ENCODE measurements around the gene TAP1. TPM values are rescaled to one million over a fixed set of nuclear protein-coding genes. Genes with fewer than 3 reads are reported as not detected.

Gene TAP1
- total and polyA plus RNA-seq, 12 donors = 19.7 to 77.9 (median 50.8) TPM

DNA sequence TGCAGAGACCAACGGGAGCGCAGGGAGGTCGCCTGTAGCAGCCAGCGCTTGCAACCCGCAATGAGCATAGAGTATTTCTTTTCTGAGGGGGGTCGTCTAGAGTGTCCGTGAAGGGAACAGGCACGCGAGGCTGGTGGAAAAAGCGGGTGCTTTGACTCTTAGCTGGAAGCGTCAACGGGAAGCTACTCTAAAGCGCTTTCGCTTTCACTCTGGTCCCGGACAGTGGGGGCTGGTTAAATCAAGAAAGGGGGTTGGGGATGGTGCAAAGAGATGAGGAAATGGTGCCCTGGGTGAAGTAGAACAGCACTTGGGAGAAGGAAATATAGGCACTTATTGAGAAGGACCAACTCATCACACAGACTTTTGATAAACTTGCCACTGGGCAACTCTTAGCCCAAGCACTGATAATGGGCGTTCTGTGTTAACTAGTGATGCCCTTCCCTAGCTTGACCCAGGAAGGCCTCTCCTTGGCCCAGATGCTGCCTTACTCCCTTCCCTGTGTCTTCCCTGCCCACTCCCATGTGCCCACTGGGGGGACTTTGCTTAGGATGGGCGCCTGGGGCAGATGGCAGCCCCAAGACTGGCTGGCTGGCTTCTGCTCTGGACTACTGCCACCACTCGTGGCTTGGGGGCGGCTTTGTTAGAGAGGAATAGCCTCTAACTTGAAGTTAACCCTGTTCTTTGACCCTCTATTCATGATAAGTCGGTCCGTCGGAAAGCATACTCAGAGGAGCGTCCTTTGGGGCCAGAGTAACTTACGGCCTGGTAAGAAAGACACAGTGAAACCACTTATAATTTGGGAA, 1.1 kb upstream of the TAP1 start:
- H3K9me3 ChIP-seq (replicated peaks in 1 of 3) = no peaks in the 10 kb centered on the region
- intact Hi-C loops (cut with DNase I) = no loop called here

DNA sequence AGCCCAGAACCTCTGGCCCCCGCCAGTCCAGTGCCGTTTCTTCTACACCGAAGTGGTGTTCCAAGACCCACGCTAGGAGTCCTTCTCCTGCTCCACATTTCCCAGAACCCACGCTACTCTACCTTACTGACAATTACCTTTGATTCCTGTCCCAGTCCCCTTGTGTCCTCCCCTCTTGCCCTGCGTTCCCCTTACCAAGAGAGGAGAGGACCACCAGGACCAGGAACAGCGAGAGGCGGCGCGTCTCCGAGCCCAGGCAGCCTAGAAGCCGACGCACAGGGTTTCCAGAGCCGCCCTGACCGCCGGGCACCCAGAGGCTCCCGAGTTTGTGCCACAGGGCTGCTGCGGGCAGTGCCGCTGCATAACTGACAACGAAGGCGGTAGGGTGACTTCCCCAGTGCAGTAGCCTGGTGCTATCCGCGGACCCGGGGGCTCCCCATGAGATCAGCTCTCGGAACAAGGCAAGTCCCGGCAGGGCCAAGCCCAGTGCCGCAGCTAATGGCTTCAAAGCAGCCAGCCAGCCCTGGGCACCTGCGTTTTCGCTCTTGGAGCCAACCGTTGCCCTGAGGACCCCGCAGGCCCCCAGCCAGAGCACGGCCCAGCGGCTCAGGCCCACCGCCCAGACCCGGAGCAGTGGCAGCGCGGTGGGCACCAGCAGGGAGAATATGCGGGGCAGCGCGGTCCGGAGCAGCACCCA, 512 bp downstream of the TAP1 start:
- Histone ChIP-seq H3K9me3 (replicated peaks in 1 of 3) (no peaks in the 10 kb centered on the region), H3K4me1 (replicated peaks in 1 of 2) (peaks cover 14 to 23% of the 10 kb centered on the region in 2 donors), H3K27me3 (no peaks in the 10 kb centered on the region), H3K4me3 (peak overlapping the region; percentile 69 to 92 (median 76)), H3K27ac (peak overlapping the region; percentile 91 to 98 (median 96)), H3K36me3 (replicated peaks in 1 of 2) (peaks cover 0 to 42% of the 10 kb centered on the region in 2 donors)
- intact Hi-C loops (cut with DNase I) = no loop called here
- 1% methylated on average over 17 to 41 of the region's 41 CpGs for WGBS, 4 donors
- peak in 1 of 2 donors; percentile 14 for TF ChIP-seq POLR2A (IDR thresholded peaks at IDR 0.05)
- TF ChIP-seq, protein P1, sequence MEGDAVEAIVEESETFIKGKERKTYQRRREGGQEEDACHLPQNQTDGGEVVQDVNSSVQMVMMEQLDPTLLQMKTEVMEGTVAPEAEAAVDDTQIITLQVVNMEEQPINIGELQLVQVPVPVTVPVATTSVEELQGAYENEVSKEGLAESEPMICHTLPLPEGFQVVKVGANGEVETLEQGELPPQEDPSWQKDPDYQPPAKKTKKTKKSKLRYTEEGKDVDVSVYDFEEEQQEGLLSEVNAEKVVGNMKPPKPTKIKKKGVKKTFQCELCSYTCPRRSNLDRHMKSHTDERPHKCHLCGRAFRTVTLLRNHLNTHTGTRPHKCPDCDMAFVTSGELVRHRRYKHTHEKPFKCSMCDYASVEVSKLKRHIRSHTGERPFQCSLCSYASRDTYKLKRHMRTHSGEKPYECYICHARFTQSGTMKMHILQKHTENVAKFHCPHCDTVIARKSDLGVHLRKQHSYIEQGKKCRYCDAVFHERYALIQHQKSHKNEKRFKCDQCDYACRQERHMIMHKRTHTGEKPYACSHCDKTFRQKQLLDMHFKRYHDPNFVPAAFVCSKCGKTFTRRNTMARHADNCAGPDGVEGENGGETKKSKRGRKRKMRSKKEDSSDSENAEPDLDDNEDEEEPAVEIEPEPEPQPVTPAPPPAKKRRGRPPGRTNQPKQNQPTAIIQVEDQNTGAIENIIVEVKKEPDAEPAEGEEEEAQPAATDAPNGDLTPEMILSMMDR (IDR thresholded peaks at IDR 0.05) = no peak
- DNase-seq = peak; percentile 55 to 76 (median 63)

More for the DNA sequence above, 1.1 kb upstream of the TAP1 start:
- Histone ChIP-seq H3K4me1 (replicated peaks in 1 of 2) (peaks cover 14 to 23% of the 10 kb centered on the region in 2 donors), H3K27ac (peak overlapping the region; percentile 91 to 98 (median 96)), H3K27me3 (no peaks in the 10 kb centered on the region), H3K4me3 (peak overlapping the region; percentile 35 to 92 (median 58)), H3K36me3 (replicated peaks in 1 of 2) (peaks cover 0 to 43% of the 10 kb centered on the region in 2 donors)
- TF ChIP-seq, protein P1 (IDR thresholded peaks at IDR 0.05) = peak in 1 of 6 experiments; percentile 9
- TF ChIP-seq POLR2A (IDR thresholded peaks at IDR 0.05) = no peak
- 11 to 20% (median 13%) methylated on average over 16 to 24 of the region's 24 CpGs for WGBS, 4 donors
- DNase-seq = peak in 5 of 7 donors; percentile 46 to 79 (median 62)

DNA sequence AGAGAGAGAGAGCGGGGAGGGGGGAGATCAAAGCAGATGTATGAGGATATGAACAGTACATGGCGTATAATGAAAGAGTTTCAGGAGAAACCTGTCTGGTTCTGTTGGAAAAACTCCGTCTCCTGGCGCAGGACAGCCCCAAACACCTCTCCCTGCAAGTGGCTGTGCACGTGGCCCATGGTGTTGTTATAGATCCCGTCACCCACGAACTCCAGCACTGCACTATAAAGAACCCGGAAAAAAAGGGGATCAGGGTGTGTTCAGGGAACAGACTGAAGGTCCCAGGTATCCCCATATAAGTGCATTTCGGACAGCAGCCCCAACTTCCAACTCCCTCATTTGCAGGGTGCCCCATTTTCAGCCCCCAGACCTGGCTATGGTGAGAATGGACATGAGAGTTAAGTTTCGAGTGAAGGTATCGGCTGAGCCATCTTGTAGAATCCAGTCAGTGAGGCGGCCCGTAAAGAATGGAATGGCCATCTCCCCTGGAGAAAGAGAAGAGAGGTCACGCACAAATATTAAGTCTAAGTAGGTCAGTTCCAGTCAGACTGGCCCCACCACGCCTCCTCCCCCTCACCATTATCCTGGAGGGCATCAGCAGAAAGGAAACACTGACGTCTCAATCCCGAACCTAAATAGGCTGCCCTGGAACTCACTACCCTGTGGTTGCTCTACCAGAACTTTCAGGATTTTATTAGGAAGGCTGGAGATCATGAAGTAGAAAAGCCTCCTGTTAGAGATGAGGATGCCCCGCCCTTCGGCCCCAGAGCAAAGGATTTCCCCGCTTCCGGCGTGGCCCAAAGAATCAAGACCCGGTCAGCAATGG, 1.3 kb downstream of the TAP1 start:
- intact Hi-C loops (cut with DNase I) = no loop called here
- H3K4me1 ChIP-seq (replicated peaks in 1 of 2) = peaks cover 14 to 23% of the 10 kb centered on the region in 2 donors
- 44 to 61% (median 46%) methylated on average over 18 to 23 of the region's 23 CpGs for WGBS, 4 donors
- TF ChIP-seq, protein P1 (IDR thresholded peaks at IDR 0.05) = no peak
- no peak for TF ChIP-seq POLR2A (IDR thresholded peaks at IDR 0.05)
- peak overlapping the region; percentile 91 to 98 (median 96) for H3K27ac ChIP-seq
- peaks cover 0 to 44% of the 10 kb centered on the region in 2 donors for H3K36me3 ChIP-seq (replicated peaks in 1 of 2)
- peak overlapping the region in 3 of 4 donors; percentile 71 to 92 (median 80) for H3K4me3 ChIP-seq
- DNase-seq = peak in 5 of 7 donors; percentile 49 to 61 (median 58)
- H3K27me3 ChIP-seq = no peaks in the 10 kb centered on the region
- H3K9me3 ChIP-seq (replicated peaks in 1 of 3) = no peaks in the 10 kb centered on the region
